Fibroblast of gingiva (primary cell): ENCODE data around the gene P4HA1.
A peak's percentile ranks its signal among the peaks of the same experiment; 100 is the strongest.

Experiments used
- DNase-seq: peaks from one replicate; pipeline ENCODE4 v3.0.0-alpha.2; 2011; ENCODE audit warnings: low read depth

The P4HA1 gene

GRCh38 chr10:73093922-73094850 lies 2.5 kb downstream of the P4HA1 start:
- DNase-seq = peak; percentile 11

- DNase-seq = no peak
Observed at GRCh38 chr10:73092830-73093229, 3.8 kb downstream of the P4HA1 start.

DNA sequence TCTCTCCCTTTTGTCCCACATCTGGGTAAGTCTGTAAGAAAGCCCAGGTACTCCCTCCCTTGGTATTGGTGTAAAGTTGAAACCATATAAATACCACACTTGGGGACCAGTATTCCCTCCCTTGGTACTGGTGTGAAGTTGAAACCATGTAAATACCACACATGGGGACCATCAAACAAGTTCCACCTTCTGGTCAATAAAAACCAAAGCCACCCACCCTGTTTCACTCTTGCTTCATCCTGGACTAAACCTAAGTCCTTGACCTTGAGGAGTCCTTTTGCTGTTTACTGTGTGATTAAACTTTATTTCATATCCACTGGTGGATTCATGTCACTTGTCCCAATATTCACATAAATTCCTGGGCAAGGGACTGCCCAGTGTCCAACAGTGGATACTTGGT lies 8.4 kb downstream of the P4HA1 start:
- DNase-seq = no peak

GRCh38 chr10:73086816-73087215 lies 9.8 kb downstream of the P4HA1 start:
- DNase-seq = no peak

DNA sequence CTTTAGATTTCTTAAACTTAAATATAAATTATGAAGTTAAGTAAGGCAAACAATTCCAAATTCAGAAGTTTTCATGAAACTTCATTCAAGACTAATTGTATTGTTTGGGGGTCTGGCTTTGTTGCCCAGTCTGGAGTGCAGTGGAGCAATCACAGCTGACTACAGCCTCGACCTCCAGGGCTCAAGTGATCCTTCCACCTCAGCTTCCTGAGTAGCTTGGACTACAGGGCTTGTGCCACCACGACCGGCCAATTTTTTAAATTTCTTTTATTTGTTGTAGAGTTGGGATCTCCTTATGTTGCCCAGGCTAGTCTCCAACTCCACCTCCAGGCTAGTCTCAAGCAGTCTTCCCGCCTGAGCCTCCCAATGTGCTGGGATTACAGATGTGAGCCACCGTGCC lies 12.5 kb downstream of the P4HA1 start:
- no peak for DNase-seq

DNA sequence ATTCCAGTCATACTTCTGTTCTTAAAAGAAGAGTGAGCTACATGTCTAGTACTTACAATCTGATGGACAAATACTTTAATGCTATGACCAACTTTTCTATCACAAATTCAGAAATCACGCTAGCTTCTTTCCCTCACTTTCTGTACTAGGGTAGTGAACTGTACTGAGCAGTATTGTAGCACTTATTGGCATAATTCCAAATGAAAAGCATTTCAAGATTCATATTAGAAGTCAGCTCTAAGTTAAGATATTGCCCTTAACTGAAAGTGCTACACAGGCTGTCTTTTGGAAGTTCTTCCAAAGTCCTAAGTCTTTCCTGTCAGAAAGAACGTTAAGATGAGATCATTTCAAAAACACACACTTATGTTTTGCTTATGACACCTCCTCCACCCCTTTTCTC lies 13.4 kb downstream of the P4HA1 start:
- no peak for DNase-seq

DNA sequence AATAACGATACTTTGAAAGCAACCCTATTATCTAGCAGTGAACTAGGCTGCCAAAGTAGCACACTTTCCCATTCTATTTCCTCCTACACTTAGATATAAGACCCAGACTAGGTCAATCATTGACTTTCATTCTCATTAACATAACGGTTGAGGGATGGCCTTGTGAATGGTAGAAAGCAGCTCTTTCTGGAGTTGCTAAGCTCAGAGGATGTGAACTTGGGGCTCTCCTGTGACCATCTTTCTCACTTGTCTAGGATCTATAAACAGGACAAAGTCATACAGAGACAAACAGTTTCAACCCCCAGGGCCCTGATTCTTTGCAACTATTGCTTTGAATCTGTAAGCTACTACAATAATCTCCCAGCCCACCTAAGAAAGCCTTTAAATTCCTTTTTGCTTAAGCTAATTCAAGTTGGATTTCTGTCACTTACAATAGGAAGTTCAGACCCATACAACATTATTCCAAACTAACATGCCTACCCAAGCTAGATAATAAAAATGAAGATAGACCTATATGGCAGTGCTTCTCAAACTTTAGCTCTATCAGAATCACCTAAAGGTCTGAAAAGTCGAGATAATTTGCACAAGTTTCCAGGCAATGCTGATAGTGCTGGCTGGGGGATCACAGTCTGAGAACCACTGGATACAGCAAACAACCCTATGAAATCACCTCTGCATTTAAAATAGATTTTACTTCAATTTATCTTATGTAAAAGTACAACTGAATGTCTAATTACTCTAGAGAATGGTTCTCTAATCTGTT lies 16.7 kb downstream of the P4HA1 start:
- no peak for DNase-seq

GRCh38 chr10:73076360-73077183 lies 20.1 kb downstream of the P4HA1 start:
- peak; percentile 85 for DNase-seq

DNA sequence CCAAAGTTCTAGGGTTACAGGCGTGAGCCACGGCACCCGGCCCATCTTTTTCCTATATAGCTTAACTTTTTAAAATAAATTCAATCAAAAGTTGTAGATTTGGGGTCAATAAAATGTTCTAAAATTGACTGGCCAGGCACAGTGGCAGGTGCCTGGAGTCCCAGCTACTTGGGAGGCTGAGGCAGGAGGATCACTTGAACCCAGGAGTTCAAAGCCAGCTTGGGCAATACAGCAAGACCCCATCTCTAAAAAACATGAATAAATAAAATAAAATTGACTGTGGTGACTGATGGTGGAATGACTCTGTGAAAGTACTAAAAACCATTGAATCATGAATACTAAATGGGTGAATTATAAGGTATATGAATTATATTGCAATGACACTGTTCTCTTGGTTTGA lies 20.8 kb downstream of the P4HA1 start:
- DNase-seq = no peak

- no peak for DNase-seq
Observed at GRCh38 chr10:73073627-73074026, 23.0 kb downstream of the P4HA1 start.

- peak; percentile 42 for DNase-seq
Observed at GRCh38 chr10:73065441-73065840, 31.2 kb downstream of the P4HA1 start.

- DNase-seq = no peak
Observed at GRCh38 chr10:73061743-73062142, 34.9 kb downstream of the P4HA1 start.

- DNase-seq = peak; percentile 18
Observed at GRCh38 chr10:73060738-73061635, 35.7 kb downstream of the P4HA1 start.

DNA sequence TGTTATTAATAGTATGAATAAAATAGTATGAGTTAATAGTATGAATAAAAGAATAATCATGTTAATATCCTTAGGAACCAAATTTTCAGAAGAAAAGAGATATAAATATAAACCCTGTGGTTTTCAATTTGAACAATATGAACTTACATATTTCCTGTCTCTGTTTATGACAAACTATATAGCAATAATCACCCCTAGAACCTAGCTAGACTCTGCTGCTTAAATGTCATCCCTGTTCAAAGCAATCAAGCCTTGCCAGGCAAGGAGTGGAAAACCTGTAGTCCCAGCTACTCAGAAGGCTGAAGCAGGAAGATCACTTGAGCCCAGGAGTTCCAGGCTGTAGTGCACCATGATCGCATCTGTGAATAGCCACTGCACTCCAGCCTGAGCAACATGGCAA lies 36.5 kb downstream of the P4HA1 start:
- DNase-seq = no peak

DNA sequence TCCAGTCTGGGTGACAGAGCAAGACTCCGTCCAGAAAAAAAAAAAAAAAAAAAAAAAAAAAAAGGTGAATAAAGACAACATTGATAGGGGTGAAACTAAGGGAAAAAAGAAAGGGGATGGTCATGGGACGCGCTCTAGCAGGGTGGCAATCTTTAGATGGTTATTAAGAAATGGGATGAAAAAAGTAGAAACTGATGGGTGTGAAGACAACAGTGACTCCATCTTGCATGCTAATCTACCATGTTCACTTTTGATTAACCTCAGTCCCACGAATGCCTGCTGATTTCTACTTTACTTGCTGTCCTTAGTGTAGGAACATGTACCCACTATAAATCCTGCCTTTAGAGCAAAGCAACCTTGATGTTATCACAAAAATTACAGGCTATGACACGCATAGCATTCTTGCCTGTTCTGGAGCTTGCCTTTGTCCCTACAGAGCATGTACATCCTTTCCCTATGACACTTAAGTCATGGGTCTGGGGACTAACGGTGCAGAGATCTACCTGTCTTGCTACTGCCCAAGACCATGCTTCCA lies 38.5 kb downstream of the P4HA1 start:
- no peak for DNase-seq

- no peak for DNase-seq
Observed at GRCh38 chr10:73054286-73054685, 42.4 kb downstream of the P4HA1 start.

DNA sequence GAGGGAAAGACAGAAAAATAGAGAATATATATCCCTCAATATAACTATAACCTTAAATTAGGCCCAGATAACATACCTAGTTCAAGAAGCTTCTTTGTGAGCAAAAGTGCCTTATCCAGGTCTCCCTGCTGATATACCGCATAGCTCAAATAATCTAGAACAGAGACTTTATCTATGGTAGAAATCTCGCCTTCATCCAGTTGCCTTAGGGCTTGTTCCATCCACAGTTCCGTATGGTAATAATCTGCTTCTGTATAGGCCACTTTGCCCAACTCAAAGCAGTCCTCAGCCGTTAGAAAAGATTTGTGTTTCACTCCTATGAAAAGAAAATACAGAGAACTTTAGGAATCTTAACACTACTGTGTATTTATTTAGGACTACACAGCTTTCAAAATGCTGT lies 43.4 kb downstream of the P4HA1 start:
- no peak for DNase-seq

GRCh38 chr10:73044378-73045285 lies 52.0 kb downstream of the P4HA1 start:
- DNase-seq = peak; percentile 91

DNA sequence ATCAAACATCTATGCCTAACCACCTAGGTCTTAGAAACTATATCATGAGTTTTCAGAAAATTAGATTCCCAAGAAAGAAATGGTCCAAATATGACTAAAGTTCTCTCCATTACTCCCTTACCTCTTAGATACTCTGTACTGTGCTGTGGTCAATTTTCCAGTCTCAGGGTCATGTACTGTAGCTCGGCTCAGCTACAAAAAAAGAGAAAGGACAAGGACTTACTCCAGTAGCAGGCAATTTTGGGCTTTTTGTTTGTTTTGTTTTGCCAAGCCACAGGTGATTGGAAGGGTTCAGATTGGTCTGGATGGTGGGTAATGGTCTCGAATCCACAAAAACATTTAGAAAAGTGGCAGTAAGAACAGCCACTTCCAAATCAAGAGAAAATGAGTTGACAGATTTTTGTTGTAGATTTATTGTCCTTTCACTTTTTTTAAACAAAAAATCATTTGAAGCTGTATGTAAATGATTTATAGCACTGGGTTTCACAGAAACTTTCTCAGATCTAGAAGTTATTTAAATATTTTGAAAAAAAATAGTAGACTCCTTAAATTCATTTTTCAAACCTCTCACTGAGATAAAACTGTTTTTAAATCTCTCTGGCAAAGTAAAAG lies 52.8 kb downstream of the P4HA1 start:
- DNase-seq = no peak

- no peak for DNase-seq
Observed at GRCh38 chr10:73043319-73043718, 53.3 kb downstream of the P4HA1 start.
